MM.1S (cell line): Measurements from ENCODE around the gene TMC2.

Experiments
- DNase-seq: peaks from one replicate; pipeline ENCODE4 v3.0.0-alpha.2; 2015
- H2AFZ ChIP-seq: fragments of 300-600 bp; sonication (generic); 2 replicates; pipeline ENCODE4 v1.6.0; 2016; ENCODE audit warnings: antibody characterized with exemption, low read length
- H3F3A ChIP-seq: fragments of 300-600 bp; sonication (generic); 2 replicates; pipeline ENCODE4 v1.6.1; 2016; ENCODE audit warnings: mild to moderate bottlenecking, antibody characterized with exemption, low read length, moderate library complexity, mixed read lengths; ENCODE audit not compliant: insufficient read depth
- H3K27ac ChIP-seq: fragments of 300-600 bp; sonication (generic); 2 replicates; pipeline ENCODE4 v1.5.1; 2016; ENCODE audit warnings: mild to moderate bottlenecking, low read length
- H3K27me3 ChIP-seq: fragments of 300-600 bp; sonication (generic); replicated peaks from 2 replicates; pipeline ENCODE4 v1.6.0; 2016; ENCODE audit warnings: low read length; ENCODE audit not compliant: insufficient read depth
- H3K36me3 ChIP-seq: fragments of 300-600 bp; sonication (generic); replicated peaks from 2 replicates; pipeline ENCODE4 v1.6.1; 2016; ENCODE audit warnings: mild to moderate bottlenecking, low read length, mixed read lengths; ENCODE audit not compliant: insufficient read depth
- H3K4me1 ChIP-seq: fragments of 300-600 bp; sonication (generic); 2 replicates; pipeline ENCODE4 v1.6.1; 2016; ENCODE audit warnings: low read length, mixed read lengths
- H3K4me2 ChIP-seq: fragments of 300-600 bp; sonication (generic); 2 replicates; pipeline ENCODE4 v1.6.0; 2016; ENCODE audit warnings: low read depth, low read length
- H3K4me3 ChIP-seq: fragments of 300-600 bp; sonication (generic); 2 replicates; pipeline ENCODE4 v1.5.1; 2016; ENCODE audit warnings: low read length, mixed read lengths
- H3K79me2 ChIP-seq: fragments of 300-600 bp; sonication (generic); 2 replicates; pipeline ENCODE4 v1.6.1; 2016; ENCODE audit warnings: mixed run types, low read length, mixed read lengths
- H3K9ac ChIP-seq: fragments of 300-600 bp; sonication (generic); 2 replicates; pipeline ENCODE4 v1.6.1; 2016; ENCODE audit warnings: low read length, mixed read lengths
- H3K9me2 ChIP-seq: fragments of 300-600 bp; sonication (generic); replicated peaks from 2 replicates; pipeline ENCODE4 v1.6.1; 2016; ENCODE audit warnings: mild to moderate bottlenecking, low read length, mixed read lengths; ENCODE audit not compliant: insufficient read depth
- H3K9me3 ChIP-seq: fragments of 300-600 bp; sonication (generic); replicated peaks from 2 replicates; pipeline ENCODE4 v1.6.1; 2016; ENCODE audit warnings: mild to moderate bottlenecking, low read length, mixed read lengths; ENCODE audit not compliant: insufficient read depth
- H4K20me1 ChIP-seq: fragments of 300-600 bp; sonication (generic); 2 replicates; pipeline ENCODE4 v1.6.1; 2016; ENCODE audit warnings: mild to moderate bottlenecking, low read length, moderate library complexity, mixed read lengths; ENCODE audit not compliant: insufficient read depth
- EZH2 ChIP-seq: fragments of 300-600 bp; sonication (generic); optimal IDR thresholded peaks from 2 replicates; pipeline ENCODE3; 2017; ENCODE audit warnings: low read depth, mild to moderate bottlenecking, antibody characterized with exemption, low read length, mixed read lengths
- EZH2phosphoT487 ChIP-seq: fragments of 300-600 bp; sonication (generic); IDR thresholded peaks from 2 replicates; pipeline ENCODE4 v1.6.1; 2018; ENCODE audit warnings: antibody characterized with exemption, low read length
- TF ChIP-seq, protein P1 (sequence below): fragments of 300-600 bp; sonication (generic); IDR thresholded peaks from 2 replicates; pipeline ENCODE4 v1.5.1; 2016; ENCODE audit warnings: antibody characterized with exemption, low read length, mixed read lengths

Gene TMC2

DNA sequence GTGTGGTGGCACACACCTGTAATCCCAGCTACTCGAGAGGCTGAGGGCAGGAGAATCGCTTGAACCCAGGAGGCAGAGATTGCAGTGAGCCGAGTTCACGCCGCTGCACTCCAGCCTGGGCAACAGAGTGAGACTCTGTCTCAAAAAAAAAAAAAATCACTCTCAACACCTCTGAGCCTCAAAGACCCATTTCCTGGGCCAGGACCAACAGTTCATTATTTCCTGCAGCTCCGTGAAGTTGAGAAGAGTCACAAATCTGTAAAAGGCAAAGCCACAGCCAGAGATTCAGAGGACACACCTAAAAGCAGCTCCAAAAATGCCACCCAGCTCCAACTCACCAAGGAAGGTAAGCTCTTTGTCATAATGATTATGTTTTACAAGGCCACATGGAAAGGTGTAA lies 100.9 kb downstream of the TMC2 start:
- H3K4me2 ChIP-seq = no peak overlapping the region
- H3K27me3 ChIP-seq = no peaks in the 10 kb centered on the region
- no peaks in the 10 kb centered on the region for H3K9me2 ChIP-seq
- H3K4me3 ChIP-seq = no peak overlapping the region
- no peak overlapping the region for H2AFZ ChIP-seq
- DNase-seq = no peak
- H3K27ac ChIP-seq = no peak overlapping the region
- H3K9ac ChIP-seq = no peak overlapping the region
- no peaks in the 10 kb centered on the region for H3K36me3 ChIP-seq
- H4K20me1 ChIP-seq = no peaks in the 10 kb centered on the region
- no peaks in the 10 kb centered on the region for H3K4me1 ChIP-seq
- H3K9me3 ChIP-seq = no peaks in the 10 kb centered on the region
- H3K79me2 ChIP-seq = no peaks in the 10 kb centered on the region
- no peaks in the 10 kb centered on the region for H3F3A ChIP-seq
- no peak for TF ChIP-seq EZH2phosphoT487
- TF ChIP-seq, protein P1, sequence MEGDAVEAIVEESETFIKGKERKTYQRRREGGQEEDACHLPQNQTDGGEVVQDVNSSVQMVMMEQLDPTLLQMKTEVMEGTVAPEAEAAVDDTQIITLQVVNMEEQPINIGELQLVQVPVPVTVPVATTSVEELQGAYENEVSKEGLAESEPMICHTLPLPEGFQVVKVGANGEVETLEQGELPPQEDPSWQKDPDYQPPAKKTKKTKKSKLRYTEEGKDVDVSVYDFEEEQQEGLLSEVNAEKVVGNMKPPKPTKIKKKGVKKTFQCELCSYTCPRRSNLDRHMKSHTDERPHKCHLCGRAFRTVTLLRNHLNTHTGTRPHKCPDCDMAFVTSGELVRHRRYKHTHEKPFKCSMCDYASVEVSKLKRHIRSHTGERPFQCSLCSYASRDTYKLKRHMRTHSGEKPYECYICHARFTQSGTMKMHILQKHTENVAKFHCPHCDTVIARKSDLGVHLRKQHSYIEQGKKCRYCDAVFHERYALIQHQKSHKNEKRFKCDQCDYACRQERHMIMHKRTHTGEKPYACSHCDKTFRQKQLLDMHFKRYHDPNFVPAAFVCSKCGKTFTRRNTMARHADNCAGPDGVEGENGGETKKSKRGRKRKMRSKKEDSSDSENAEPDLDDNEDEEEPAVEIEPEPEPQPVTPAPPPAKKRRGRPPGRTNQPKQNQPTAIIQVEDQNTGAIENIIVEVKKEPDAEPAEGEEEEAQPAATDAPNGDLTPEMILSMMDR = no peak
- TF ChIP-seq EZH2 = no peak

GRCh38 chr20:2640260-2640659 lies 103.9 kb downstream of the TMC2 start:
- no peak overlapping the region for H2AFZ ChIP-seq
- H3K4me1 ChIP-seq = no peaks in the 10 kb centered on the region
- no peaks in the 10 kb centered on the region for H4K20me1 ChIP-seq
- no peak for DNase-seq
- no peak overlapping the region for H3K9ac ChIP-seq
- H3K4me3 ChIP-seq = no peak overlapping the region
- H3F3A ChIP-seq = no peaks in the 10 kb centered on the region
- no peaks in the 10 kb centered on the region for H3K36me3 ChIP-seq
- TF ChIP-seq EZH2 (no peak), EZH2phosphoT487 (no peak)
- TF ChIP-seq, protein P1 = no peak
- no peaks in the 10 kb centered on the region for H3K9me3 ChIP-seq
- no peak overlapping the region for H3K27ac ChIP-seq
- H3K9me2 ChIP-seq = no peaks in the 10 kb centered on the region
- H3K79me2 ChIP-seq = no peaks in the 10 kb centered on the region
- no peaks in the 10 kb centered on the region for H3K27me3 ChIP-seq
- H3K4me2 ChIP-seq = no peak overlapping the region

- Histone ChIP-seq H3K27me3 (no peaks in the 10 kb centered on the region), H2AFZ (no peak overlapping the region), H4K20me1 (no peaks in the 10 kb centered on the region), H3K27ac (no peak overlapping the region), H3K36me3 (no peaks in the 10 kb centered on the region), H3K4me1 (no peaks in the 10 kb centered on the region), H3K9me3 (no peaks in the 10 kb centered on the region), H3K4me3 (no peak overlapping the region), H3F3A (no peaks in the 10 kb centered on the region), H3K9ac (no peak overlapping the region), H3K79me2 (no peaks in the 10 kb centered on the region), H3K4me2 (no peak overlapping the region), H3K9me2 (no peaks in the 10 kb centered on the region)
- TF ChIP-seq, protein P1 = no peak
- DNase-seq = no peak
These were observed 104.5 kb downstream of the TMC2 start for GRCh38 chr20:2640899-2641298.

- no peaks in the 10 kb centered on the region for H3K27me3 ChIP-seq
- H3K27ac ChIP-seq = no peak overlapping the region
- no peaks in the 10 kb centered on the region for H4K20me1 ChIP-seq
- no peak overlapping the region for H3K4me3 ChIP-seq
- no peak overlapping the region for H3K4me2 ChIP-seq
- H3K9ac ChIP-seq = no peak overlapping the region
- no peaks in the 10 kb centered on the region for H3K9me3 ChIP-seq
- no peaks in the 10 kb centered on the region for H3K4me1 ChIP-seq
- no peak overlapping the region for H2AFZ ChIP-seq
- TF ChIP-seq, protein P1 = no peak
- TF ChIP-seq EZH2 = no peak
- no peak for TF ChIP-seq EZH2phosphoT487
- no peak for DNase-seq
- no peaks in the 10 kb centered on the region for H3K36me3 ChIP-seq
- H3K9me2 ChIP-seq = no peaks in the 10 kb centered on the region
- no peaks in the 10 kb centered on the region for H3F3A ChIP-seq
- H3K79me2 ChIP-seq = no peaks in the 10 kb centered on the region
These were observed 107.3 kb downstream of the TMC2 start for GRCh38 chr20:2643708-2644107.
